GM21367 (cell line): ENCODE data around the gene ROR2.
A peak's percentile ranks its signal among the peaks of the same experiment; 100 is the strongest.

ENCODE experiments used
- ATAC-seq: cut with Tn5 transposase; IDR thresholded peaks from one replicate; pipeline ENCODE4 v1.9.1; 2021; ENCODE audit not compliant: unreplicated experiment

The ROR2 gene

DNA sequence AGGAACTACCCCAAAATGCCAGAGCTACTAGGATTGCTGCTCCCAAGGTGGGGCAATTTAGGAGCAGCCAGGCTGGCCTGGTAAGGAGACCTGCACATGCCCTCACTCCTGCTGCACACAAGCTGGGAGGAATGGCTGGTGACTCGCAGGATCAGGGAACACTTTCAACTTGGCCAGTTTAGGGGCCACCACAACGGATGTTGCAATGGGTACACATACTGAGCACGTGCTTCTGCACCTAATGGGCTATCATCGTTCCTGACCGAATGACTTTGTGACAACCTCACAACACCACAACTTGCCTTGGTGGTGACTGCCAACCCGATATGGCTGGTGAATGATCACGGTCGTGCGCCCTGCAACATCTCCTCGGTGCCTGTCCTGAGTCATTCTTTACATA, 172.0 kb downstream of the ROR2 start:
- no peak for ATAC-seq

DNA sequence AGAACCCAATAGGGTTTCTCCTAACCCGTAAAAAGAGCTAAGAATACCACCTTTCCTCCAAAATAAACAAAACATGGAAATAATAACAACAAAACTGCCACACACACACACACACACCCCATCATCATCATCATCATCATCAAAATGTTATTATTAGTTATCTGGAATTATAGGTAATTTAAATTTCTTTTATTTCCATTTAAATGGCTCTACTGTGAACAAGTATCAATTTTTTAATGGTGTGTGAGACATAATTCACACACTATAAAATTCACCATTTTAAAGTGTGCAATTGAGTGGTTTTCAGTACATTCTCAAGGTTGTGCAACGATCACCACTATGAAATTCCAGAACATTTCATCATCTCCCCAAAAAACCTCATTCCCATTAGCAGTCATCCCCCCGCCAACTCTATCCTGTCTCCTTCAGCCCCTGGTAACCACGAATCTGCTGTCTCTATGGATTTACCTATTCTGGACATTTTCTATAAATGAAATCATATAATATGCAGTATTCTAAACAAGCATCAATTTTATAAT, 172.7 kb downstream of the ROR2 start:
- no peak for ATAC-seq

DNA sequence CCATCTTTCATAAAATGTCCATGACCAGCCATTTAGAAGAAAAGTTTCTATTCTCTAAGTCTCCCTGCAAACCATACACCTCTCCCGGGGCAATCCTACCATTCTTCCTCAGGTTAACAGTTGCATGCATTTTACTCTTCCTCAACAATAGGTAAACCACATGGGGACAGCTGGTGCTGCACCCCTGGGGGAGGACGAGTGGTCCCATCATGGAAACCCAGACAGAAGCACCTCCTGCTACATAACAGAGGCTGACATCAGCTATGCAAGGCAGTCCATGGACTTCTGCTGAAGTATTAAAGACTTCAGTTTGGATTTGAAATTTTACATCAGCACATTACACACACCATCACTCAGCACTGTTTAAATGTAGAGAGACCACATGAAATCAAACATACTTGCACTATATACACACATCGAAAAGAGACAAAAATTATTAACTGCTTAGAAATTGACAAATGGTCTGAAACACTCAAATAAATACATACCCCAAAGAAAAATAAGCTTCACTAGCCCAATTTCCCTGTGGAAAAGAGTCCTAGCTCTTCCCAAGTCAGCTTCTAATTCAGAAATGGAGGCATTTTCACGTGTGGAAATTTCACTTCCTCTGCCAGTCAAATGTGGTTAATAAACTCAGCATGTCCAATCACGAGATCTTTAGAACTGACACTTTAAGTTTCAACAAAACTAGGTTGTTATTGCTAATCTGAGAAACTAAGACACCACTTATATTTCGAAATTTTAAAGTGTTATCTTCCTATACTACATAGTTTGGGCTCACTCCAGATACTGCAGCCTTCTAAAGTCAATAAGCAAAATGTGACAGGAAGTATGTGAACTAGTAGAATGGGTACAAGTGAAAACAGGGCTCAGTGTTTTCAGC, 173.4 kb downstream of the ROR2 start:
- no peak for ATAC-seq

DNA sequence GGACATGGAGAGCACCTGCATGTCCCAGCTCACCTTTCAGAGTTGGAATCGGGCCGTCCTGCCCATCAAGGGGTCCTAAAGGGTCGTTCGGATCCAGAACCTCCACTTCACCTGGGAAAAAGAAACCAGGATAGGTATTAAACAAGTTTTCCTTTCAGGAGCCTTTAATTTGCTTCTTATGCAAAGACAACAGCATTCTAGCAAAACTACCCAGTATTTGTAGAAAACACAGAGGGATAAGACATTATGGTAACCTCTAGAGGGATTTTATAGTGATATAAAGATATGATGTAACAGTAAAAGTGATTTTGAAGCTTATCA, 174.4 kb downstream of the ROR2 start:
- no peak for ATAC-seq

DNA sequence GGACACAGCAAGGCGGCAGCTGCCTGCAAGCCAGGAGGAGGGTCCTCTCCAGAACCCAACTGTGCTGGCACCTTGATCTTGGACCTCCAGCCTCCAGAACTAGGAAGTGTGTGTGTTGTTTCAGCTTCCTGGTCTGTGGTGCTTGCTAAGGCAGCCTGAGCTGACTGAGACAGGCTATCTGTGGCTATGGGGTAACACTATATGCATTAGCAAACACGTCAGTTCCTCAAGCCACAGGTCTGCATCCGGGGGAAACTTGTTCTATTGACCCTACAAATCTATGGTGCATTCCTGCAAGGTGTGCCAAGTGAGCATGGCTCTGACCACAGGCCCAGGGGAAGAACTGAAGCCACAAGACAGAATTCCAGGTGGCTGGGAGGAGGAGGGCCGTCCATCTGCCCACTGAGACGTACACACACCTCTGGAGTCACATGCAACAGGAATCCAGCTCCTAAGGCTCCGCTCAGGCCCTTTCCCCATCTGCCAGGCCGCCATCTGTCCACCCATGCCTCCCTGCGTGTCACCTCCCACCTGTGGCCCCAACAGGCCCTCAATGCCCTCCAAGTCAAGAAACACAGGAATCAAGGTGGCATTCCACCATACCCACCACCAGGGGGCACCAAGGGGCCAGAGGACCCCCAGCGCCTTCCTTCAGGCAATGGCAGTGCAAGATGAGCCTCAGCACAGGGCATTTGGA, 174.9 kb downstream of the ROR2 start:
- no peak for ATAC-seq

DNA sequence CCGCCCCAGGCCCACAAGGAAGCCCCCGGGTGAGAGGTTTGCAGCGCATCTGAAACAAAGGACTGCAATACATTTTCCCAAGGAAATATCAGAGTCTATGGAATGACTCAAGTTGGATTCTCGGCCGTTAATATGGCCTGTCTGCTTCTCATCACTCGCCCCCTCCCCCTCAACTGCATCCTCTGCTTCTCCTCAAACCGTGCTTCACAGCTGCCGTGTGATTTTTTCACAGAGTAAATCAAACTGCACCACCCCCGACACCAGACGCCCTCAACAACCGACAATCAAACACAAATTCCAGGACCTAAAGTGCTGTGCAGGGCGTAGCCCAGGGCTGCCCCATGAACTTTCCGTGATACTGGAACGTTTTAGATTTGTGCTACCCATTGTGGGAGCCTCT, 176.9 kb downstream of the ROR2 start:
- ATAC-seq, result no peak

DNA sequence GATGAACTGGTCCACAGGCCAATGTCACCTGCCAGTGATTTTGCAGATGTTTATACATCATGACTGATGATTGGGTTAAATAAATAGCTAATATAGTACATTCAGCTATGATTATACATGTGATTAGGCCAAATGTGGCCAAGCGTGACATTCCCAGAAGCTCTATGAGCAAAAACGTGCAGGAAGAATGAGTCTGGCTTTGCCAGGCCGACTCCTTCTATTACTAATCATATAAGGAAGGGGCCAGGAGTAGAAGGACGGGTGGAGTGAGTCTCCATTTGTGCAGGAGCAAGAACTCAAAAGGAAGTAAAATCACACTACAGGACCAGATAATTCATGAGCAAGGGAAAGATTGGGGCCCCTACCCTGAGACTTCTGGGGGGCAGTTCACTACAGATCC, 178.2 kb downstream of the ROR2 start:
- no peak for ATAC-seq

DNA sequence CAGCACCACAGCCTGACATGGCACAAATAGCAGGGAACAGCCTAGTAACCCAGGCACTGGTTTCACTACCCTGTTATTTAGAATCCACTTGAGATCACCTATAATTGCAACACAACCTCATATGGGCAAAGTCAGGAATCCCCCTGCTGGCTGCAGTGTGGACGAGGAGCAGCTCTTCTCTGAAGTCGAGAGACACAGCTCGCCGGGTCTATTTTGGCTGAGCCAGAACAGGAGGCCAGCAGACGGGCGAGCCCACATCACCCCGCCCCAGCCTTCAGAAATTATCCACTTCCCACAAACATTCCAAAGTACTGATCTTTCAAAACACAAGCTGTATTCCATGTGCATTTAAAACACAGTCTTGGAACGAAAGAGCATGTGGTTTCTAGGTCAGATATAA, 179.0 kb downstream of the ROR2 start:
- ATAC-seq, result no peak

DNA sequence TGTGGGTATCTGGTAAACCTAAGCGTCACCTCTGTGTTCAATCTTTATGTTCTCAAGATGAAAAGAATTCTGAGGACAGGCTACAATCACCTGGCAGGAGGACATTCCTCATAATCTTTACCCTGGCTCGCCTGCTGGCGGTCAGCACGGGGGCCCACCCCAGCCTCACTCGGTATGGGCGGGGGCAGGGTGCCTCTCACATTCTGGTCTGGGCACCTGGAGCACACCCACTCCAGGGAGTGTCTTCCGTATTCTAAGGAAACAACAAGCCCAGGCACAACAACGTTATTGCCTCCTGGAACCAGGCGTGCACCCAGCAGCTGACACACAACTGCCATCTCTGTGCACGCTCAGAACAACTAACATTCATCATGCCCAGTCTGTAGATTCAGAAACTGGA, 179.8 kb downstream of the ROR2 start:
- no peak for ATAC-seq

DNA sequence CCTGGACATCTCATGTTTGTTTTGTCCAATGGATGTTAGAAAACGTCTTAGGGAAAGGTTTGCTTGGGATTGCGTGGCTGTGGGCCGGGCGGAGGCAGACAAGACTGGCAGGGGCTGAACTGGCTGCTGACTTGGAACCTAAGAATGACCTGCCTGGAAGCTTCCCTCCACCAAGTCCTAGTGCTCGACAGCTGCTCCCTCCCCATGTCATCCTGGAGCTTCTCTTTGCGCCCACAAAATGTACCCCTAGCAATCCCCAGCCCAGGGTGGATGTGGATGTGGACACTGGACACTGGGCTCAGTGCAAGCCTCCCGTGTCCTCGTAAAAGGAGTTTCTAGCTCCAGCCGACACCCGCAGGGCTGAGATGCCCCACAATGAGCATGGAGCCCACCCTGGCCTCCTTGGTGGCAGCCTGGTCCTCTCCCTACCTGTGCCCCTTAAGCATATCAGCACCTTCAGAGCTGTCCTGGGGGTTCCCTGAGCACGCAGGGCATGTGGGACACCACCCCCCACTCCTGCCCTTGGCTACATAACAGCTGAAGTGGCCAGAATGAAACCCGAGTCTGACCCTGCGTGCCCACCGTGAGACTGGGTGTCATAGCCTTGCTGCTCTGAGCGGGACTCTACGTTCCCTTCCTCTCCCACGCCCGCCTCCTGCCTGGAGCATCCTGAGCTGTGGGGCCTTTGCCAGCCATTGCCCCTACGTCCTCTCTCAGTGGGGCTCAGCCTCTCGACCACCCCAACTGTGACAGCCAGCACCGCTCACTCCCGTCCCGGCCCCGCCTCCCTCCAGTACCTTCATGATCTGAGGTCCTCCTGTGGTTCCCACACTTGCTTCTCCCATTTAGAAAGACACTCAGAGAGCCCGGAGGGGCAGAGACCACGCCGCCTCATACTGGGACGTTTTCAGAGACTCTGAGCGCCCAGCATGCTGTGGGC, 180.8 kb downstream of the ROR2 start:
- ATAC-seq, result no peak

DNA sequence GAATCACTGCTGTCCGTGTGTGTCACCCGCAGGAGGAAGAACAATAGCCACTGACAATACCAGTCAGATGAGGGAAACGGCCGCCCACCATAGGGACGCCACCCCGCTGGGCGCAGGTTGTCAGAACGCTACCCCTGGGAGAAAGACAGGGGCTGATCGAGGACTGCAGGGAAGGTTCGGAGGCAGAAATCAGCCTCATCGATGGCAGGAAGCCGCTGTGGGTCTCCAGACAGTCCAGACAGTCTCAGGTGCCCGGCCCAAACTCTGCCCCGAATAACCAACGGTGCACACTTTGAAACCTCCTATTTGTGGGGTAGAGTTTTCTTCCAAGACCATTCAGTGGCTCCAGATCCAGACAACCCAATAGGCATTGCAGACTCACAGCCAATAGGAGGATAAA, 181.5 kb downstream of the ROR2 start:
- ATAC-seq, result no peak

DNA sequence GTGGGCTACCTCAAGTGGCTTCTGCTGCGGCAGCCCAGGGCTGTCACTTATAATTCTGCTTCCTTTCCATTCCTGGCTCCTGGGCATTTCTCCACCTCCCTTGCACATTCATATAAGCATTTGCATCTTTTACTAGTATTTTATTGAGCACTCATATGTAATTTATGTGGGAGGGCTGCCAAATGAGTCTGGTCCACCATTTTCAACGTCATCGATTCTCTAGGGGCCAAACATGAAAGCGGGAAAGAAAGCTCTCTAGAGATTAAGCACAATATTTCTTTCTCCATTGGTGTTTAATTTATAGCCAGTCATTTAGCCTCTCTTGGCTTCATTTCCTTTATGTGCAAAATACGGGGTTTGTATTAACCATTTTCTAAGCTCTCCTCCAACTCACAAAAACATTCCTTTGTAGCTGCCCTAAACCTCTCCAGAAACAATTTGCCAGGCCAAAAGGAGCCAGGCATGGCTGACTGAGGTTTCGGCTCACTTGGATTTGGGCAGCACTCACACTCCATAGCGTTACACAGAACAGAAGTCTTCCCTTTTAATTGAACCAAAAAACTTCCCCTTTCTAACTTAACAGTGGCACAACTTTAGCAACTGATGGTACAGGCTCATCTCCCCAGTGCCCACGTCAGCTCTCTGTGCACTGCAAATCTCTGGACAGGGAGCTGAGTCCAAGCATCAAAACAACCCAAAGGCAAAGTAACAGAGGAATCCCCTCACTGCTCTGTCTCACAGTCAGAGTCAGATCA, 183.5 kb downstream of the ROR2 start:
- no peak for ATAC-seq

DNA sequence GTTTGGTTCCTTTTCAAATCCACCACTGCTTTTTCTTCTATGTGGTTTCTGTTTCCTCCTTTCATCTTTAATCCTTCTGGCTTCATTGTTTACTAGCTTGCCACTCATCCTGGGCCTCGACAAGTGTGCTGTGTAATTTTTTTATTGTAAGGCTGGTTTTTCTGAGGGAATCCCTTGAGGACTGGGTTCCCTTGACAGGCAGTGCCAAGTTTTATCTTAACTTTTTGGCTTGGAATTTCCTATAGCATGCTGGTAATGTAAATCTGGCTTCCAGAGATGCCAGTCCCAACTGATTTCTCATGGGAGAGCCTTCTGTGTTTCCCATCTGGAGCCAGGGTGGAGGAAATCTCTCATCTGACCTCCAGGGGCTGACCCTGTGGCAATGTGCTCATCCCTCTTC, 184.7 kb downstream of the ROR2 start:
- ATAC-seq, result no peak

DNA sequence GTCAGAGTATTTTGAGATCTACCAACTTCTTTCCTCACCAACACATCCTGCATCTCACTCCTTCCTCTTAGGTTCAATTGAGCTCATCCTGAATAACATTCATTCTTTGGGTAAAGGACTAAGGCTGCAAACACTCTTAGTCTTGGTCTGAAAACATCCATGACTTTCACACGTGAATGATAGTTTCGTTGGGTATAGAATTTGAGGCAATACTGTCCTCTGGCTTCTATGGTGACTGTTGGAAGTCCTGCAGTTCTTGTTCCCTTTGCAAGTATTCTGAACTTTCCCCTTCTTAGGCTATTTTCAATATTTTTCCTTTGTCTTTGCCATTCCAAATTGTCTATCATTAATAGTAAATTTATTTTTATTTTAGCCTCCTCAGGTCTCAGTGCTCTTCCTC, 185.4 kb downstream of the ROR2 start:
- ATAC-seq, result no peak

DNA sequence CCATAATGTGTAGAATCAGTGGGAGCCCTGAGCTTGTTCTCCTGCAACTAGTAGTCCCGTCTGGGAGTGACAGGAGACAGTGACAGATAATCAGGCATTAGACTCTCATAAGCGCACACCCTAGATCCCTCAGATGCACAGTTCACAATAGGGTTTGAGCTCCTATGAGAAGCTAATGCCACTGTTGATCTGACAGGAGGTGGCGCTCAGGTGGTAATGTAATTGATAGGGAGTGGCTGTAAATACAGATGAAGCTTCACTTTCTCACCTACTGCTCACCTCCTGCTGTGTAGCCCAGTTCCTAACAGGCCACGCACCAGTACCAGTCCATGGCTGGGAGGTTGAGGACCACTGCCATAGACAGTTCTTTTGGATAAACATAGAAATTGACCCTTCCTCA, 188.7 kb downstream of the ROR2 start:
- ATAC-seq, result no peak

DNA sequence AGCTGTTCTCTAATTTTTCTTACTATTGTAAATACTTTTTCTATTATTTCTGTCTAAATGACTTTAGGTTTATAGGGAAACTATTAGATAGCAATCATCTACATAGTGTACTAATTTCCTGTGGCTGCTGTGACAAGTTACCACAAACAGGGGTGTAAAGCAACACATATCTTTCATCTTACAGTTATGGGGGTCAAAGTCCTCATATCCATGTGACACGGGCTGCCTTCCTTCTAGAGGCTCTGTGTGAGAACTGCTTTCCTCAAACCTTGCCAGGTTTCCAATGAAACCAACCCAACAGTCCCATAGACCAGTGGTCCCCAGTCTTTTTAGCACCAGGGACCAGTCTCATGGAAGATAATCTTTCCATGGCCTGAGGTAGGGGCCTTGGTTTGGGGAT, 189.1 kb downstream of the ROR2 start:
- ATAC-seq, result no peak

DNA sequence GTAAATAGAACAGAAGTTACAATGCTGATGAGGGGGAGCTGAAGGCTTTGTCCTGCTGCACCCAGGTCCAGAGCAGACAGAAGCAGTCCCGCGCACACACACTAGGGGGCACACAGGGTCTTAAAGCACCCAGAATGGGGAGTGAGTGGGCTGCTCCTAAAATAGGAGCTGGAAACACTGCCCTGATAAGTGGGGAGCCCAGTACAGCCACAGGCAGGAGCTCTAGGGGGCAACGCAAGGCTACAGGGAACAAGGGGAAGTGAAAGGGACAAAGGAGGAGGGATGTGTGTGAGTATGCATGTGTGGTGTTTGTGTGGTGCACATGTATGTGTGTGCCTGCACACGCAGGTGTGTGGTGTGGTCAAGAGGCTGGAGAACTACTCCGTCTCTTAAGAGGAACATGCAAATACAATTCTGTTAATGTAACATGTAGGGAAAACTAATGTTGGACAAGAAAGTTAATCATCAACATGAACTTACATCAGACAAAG, 191.5 kb downstream of the ROR2 start:
- peak; percentile 54 for ATAC-seq

DNA sequence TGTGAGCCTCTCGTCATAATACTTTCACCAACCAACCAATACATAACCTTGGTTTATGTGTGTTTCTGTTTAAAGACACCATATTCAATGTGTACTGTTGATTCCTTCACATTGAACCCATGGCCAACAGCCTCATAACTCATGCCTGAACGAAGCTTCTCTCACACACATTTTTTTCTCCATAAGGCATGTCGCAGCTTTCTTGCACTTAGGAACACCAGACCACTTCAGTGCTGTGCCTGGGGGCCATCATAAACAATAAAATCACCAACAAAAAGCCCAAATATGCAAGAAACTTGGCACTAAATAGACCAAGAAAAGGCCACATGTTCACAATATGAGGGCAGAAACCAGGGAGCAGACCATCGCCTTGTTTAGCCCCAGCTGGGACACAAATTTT, 192.2 kb downstream of the ROR2 start:
- ATAC-seq, result no peak

DNA sequence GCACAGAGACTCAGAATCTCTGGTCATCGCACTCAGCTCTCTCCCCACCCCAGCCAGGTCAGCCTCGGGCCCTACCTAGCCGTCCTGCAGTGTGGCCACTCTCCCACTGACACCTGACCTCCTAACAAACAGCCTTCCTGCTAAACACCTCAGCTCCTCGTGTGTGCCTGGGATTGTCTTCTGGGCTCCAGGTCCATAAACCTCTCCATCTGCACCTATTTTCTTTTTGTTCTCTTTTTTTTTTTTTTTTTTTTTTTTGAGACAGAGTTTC, 193.6 kb downstream of the ROR2 start:
- ATAC-seq, result no peak

DNA sequence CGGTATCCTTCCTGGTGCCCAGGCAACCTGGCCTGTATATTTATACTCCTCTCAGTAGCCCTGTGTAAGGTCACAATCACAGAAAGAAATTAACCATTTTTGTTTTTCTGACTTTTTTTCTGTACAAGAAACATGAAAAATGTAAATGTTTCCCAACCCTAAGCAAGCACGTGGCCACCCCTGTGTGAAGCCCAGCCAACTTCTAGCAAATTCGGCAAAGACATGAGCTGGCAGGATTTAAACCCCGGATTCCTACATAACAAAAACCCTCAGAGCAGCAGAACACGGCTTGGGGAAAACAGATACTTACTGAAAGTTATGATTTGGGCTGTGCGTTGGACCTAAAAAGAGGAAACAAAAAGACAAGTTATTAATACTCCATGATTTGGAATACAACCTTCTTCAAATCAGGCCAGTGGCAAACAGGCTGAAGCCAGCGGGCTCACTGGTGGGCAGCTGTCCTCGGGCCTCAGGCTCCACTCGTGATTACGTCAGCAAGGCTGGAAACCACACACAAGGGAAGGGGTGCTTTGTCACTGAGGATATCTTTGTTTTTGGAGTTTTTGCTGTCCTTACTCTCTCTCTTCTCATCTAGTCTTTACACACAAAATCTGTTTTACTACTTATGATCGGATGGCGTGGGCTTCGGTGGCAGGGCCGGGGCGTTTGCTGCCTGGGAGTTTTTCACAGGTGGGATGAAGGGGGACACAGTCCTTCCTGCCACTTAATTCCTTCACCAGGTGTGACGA, 194.1 kb downstream of the ROR2 start:
- ATAC-seq, result no peak
